Testis (tissue), 3 donors: ENCODE results near the gene HMCN1. TPM values are rescaled to one million over a fixed set of nuclear protein-coding genes. Genes with fewer than 3 reads are reported as not detected.

Experiments
- DNase-seq: peaks from one replicate; pipeline ENCODE4 v3.0.0-alpha.2; 2019
- H3K27ac ChIP-seq, 2 donors: fragments of 200-600 bp; sonication (generic); one replicate each; pipeline ENCODE4 v1.5.1; 2019
- H3K27me3 ChIP-seq: fragments of 200-600 bp; sonication (generic); one replicate; pipeline ENCODE4 v1.5.1; 2019
- H3K36me3 ChIP-seq: fragments of 200-600 bp; sonication (generic); one replicate; pipeline ENCODE4 v1.5.1; 2017; ENCODE audit warnings: low read depth; ENCODE audit errors: missing control alignments
- H3K4me1 ChIP-seq: fragments of 200-600 bp; sonication (generic); one replicate; pipeline ENCODE4 v1.5.1; 2019
- H3K4me3 ChIP-seq, 2 donors: fragments of 200-600 bp; sonication (generic); one replicate each; pipeline ENCODE4 v1.5.1; 2017 to 2019
- H3K9me3 ChIP-seq: fragments of 200-600 bp; sonication (generic); one replicate; pipeline ENCODE4 v1.5.1; 2017
- CTCF ChIP-seq, 3 experiments: fragments of 450-650 bp in 2 of 3; fragments of 200-600 bp in 1 of 3; sonication (generic) in 1 of 3; IDR thresholded peaks; one replicate each; pipeline ENCODE4 v1.5.1; 2016 to 2019; ENCODE audit warnings: antibody characterized with exemption in 3 of 3, mild to moderate bottlenecking in 2 of 3, moderate library complexity in 1 of 3
- POLR2A ChIP-seq: fragments of 450-650 bp; IDR thresholded peaks from one replicate; pipeline ENCODE4 v1.6.1; 2017; ENCODE audit warnings: antibody characterized with exemption, mild to moderate bottlenecking, moderate library complexity
- WGBS, 2 donors: methylation state at CpG; one replicate each; pipeline ENCODE4 v1.1.5; 2018; 5-methylcytosine and 5-hydroxymethylcytosine counted together
- intact Hi-C: fragments of 100-400 bp; cut with DNase I; formaldehyde crosslinking; loops from one replicate; pipeline ENCODE4 v1.15.1; 2023; ENCODE audit warnings: low total_unique reads
- polyA plus RNA-seq: library from polyadenylated mRNA; stranded (reverse); fragments of 350-450 nt; fragmentation: Illumina TruSeq; extraction: RNeasy Lipid Tissue Mini Kit (QIAGEN cat#74804); gene quantifications from one replicate; pipeline ENCODE4 v1.2.3, GENCODE V29; 2014; ENCODE audit warnings: low read depth, low replicate concordance; ENCODE audit not compliant: insufficient read depth
- total RNA-seq, 2 donors: library from RNA; depleted of rRNA; stranded (reverse); fragments of >200 nt; gene quantifications; one replicate each; pipeline ENCODE4 v1.2.3, GENCODE V29; 2016

HMCN1 gene
- total and polyA plus RNA-seq, 3 donors from 2014 or later, result 5.2 to 6.2 (median 5.7) TPM

- Histone ChIP-seq H3K4me1 (no peaks in the 10 kb centered on the region), H3K36me3 (no peaks in the 10 kb centered on the region), H3K9me3 (no peaks in the 10 kb centered on the region), H3K27me3 (no peaks in the 10 kb centered on the region), H3K27ac (no peak overlapping the region), H3K4me3 (no peak overlapping the region)
- WGBS, 2 donors, result 85 to 91% methylated on average over 1 of the region's 1 CpG
- TF ChIP-seq CTCF (IDR thresholded peaks at IDR 0.05) (no peak), POLR2A (no peak)
- intact Hi-C loops, result no loop called here
- no peak for DNase-seq
Observed at GRCh38 chr1:186022184-186022583, 288.0 kb downstream of the HMCN1 start.

GRCh38 chr1:186026946-186027345 lies 292.8 kb downstream of the HMCN1 start:
- no peaks in the 10 kb centered on the region for H3K27me3 ChIP-seq
- no peak for DNase-seq
- no peaks in the 10 kb centered on the region for H3K4me1 ChIP-seq
- intact Hi-C loops, result no loop called here
- TF ChIP-seq POLR2A (no peak), CTCF (IDR thresholded peaks at IDR 0.05) (no peak)
- no peak overlapping the region for H3K27ac ChIP-seq
- WGBS, 2 donors, result 50 to 59% methylated on average over 1 of the region's 1 CpG
- H3K36me3 ChIP-seq, result no peaks in the 10 kb centered on the region
- H3K4me3 ChIP-seq, result no peak overlapping the region
- H3K9me3 ChIP-seq, result no peaks in the 10 kb centered on the region

GRCh38 chr1:186027621-186028020 lies 293.4 kb downstream of the HMCN1 start:
- Histone ChIP-seq H3K36me3 (no peaks in the 10 kb centered on the region), H3K27me3 (no peaks in the 10 kb centered on the region), H3K27ac (no peak overlapping the region), H3K4me1 (no peaks in the 10 kb centered on the region), H3K4me3 (no peak overlapping the region), H3K9me3 (no peaks in the 10 kb centered on the region)
- intact Hi-C loops, result no loop called here
- TF ChIP-seq CTCF (IDR thresholded peaks at IDR 0.05) (no peak), POLR2A (no peak)
- no peak for DNase-seq
- 27 to 36% methylated on average over 3 of the region's 3 CpGs for WGBS, 2 donors

GRCh38 chr1:186030453-186030852 lies 296.3 kb downstream of the HMCN1 start:
- H3K36me3 ChIP-seq, result no peaks in the 10 kb centered on the region
- H3K27ac ChIP-seq, result no peak overlapping the region
- intact Hi-C loops, result no loop called here
- TF ChIP-seq CTCF (IDR thresholded peaks at IDR 0.05) (no peak), POLR2A (no peak)
- H3K4me1 ChIP-seq, result no peaks in the 10 kb centered on the region
- no peak overlapping the region for H3K4me3 ChIP-seq
- no peak for DNase-seq
- no peaks in the 10 kb centered on the region for H3K9me3 ChIP-seq
- H3K27me3 ChIP-seq, result no peaks in the 10 kb centered on the region

GRCh38 chr1:186033847-186034271 lies 299.7 kb downstream of the HMCN1 start:
- no peak overlapping the region for H3K4me3 ChIP-seq
- intact Hi-C loops, result no loop called here
- 23 to 35% methylated on average over 2 of the region's 2 CpGs for WGBS, 2 donors
- H3K27me3 ChIP-seq, result no peaks in the 10 kb centered on the region
- H3K4me1 ChIP-seq, result no peaks in the 10 kb centered on the region
- H3K9me3 ChIP-seq, result no peaks in the 10 kb centered on the region
- no peak overlapping the region for H3K27ac ChIP-seq
- H3K36me3 ChIP-seq, result no peaks in the 10 kb centered on the region
- TF ChIP-seq CTCF (IDR thresholded peaks at IDR 0.05) (no peak), POLR2A (no peak)
- no peak for DNase-seq
